Gastroesophageal sphincter (tissue), 3 donors: ENCODE measurements around the gene SLC38A1.

Experiments used
- CTCF ChIP-seq, 4 experiments: fragments of 200-600 bp in 2 of 4; fragments of 450-650 bp in 2 of 4; sonication (generic) in 1 of 4; IDR thresholded peaks; one replicate each; pipeline ENCODE4 v1.5.1; 2017 to 2019; ENCODE audit warnings: antibody characterized with exemption in 4 of 4, mild to moderate bottlenecking in 2 of 4, moderate library complexity in 2 of 4
- EP300 ChIP-seq: sonication (generic); formaldehyde crosslinking; IDR thresholded peaks from one replicate; pipeline ENCODE4 v1.6.1; 2017; ENCODE audit warnings: antibody characterized with exemption, mild to moderate bottlenecking
- POLR2A ChIP-seq, 2 donors: fragments of 450-650 bp; IDR thresholded peaks; one replicate each; pipeline ENCODE4 v1.6.1; 2017; ENCODE audit warnings: antibody characterized with exemption in 2 of 2, mild to moderate bottlenecking in 2 of 2, moderate library complexity in 1 of 2

GRCh38 chr12:46208370-46208769 lies 60.5 kb downstream of the SLC38A1 start:
- no peak for TF ChIP-seq POLR2A (IDR thresholded peaks at IDR 0.05)
- TF ChIP-seq CTCF (IDR thresholded peaks at IDR 0.05), result no peak
- no peak for TF ChIP-seq EP300
